ENCODE measurements around the gene RAF1. TPM values are rescaled to one million over a fixed set of nuclear protein-coding genes. Genes with fewer than 3 reads are reported as not detected.

The RAF1 gene
- total and polyA plus RNA-seq, 2 of the 13 experiments (the other 11 are each of a cell fraction or from before 2014, with no cell fraction given): 72.2 to 91.4 TPM

- POLR2A ChIA-PET: interaction anchor here (2.3 kb wide), 1 partner anchor 13 kb away, joined by 21 read pairs; the partner anchor contains the start of gene RAF1
- BruUV-seq (replicated peaks): no TSS peak
Measured at GRCh38 chr3:12677616-12678015, 13.7 kb upstream of the RAF1 start.

More at GRCh38 chr3:12677616-12678015, 13.7 kb upstream of the RAF1 start:
- Histone ChIP-seq H3K79me2 (ENCODE audit: insufficient read depth, low read length) (no peaks in the 10 kb centered on the region), H3K4me3 (replicated peaks in 1 of 3; ENCODE audit: insufficient read depth in 1 of 3, low read depth in 2 of 3, low read length in 3 of 3) (no peak overlapping the region), H3K4me1 (ENCODE audit: insufficient read depth, low read length) (peaks cover 60% of the 10 kb centered on the region), H3K27me3 (ENCODE audit: control insufficient read depth in 1 of 2, insufficient read depth in 2 of 2, low read length in 2 of 2) (no peaks in the 10 kb centered on the region), H3K27ac (ENCODE audit: extremely low read length, insufficient read depth, low read length) (no peak overlapping the region), H2AFZ (ENCODE audit: low read length) (no peak overlapping the region), H3K4me2 (ENCODE audit: low read depth, low read length) (no peak overlapping the region), H3K9me3 (ENCODE audit: low read length) (no peaks in the 10 kb centered on the region), H3K36me3 (replicated peaks in 1 of 2; ENCODE audit: control insufficient read depth in 1 of 2, insufficient read depth in 2 of 2, low read length in 2 of 2) (no peaks in the 10 kb centered on the region), H4K20me1 (ENCODE audit: insufficient read depth, low read length) (no peaks in the 10 kb centered on the region), H3K9ac (ENCODE audit: insufficient read depth, low read depth, low read length) (no peak overlapping the region)
- no peak for TF ChIP-seq CSRNP1 (CRISPR knock-in tag; IDR thresholded peaks at IDR 0.05)
- TF ChIP-seq ZSCAN5A (CRISPR knock-in tag; IDR thresholded peaks at IDR 0.05; ENCODE audit: borderline replicate concordance): no peak
- TF ChIP-seq MED1 (CRISPR knock-in tag; IDR thresholded peaks at IDR 0.05): no peak
- TF ChIP-seq FLYWCH1 (CRISPR knock-in tag; IDR thresholded peaks at IDR 0.05): no peak
- TF ChIP-seq ZNF143 (CRISPR knock-in tag; IDR thresholded peaks at IDR 0.05): no peak
- TF ChIP-seq PHF5A (CRISPR knock-in tag; IDR thresholded peaks at IDR 0.05; ENCODE audit: low read depth, unreplicated experiment): no peak
- intact Hi-C loops (cut with micrococcal nuclease; ENCODE audit: unreplicated experiment) (loop anchor here (10.0 kb wide), 1 partner anchor 53 kb away; no protein-coding TSS in a partner anchor), in situ Hi-C loops (cut with HindIII; ENCODE audit: extremely low pct_ligation_motif_present, low pct_unique_long_range_greater_than_20kb) (no loop called here)
- ATAC-seq (no peak), DNase-seq (ENCODE audit: low spot score) (no peak), FAIRE-seq (no peak)
- WGBS (ENCODE audit: low lambda C conversion rate): 67% methylated on average over 6 of the region's 6 CpGs
- CTCF ChIA-PET (ENCODE audit: low intra/inter-chr PET ratio, low total read pairs): no interaction called here
